Bone marrow (tissue), 2 donors: ENCODE measurements around the gene THBS3.

Experiments used
- DNase-seq, 2 donors: peaks; one replicate each; lab custom pipeline; 2025; lab: John Stamatoyannopoulos, UW

Gene THBS3

GRCh38 chr1:155187456-155187891 lies 20.2 kb downstream of the THBS3 start:
- DNase-seq = no peak

- no peak for DNase-seq
These were observed 20.8 kb downstream of the THBS3 start for GRCh38 chr1:155186794-155187455.

- no peak for DNase-seq
These were observed 21.5 kb downstream of the THBS3 start for GRCh38 chr1:155186067-155186793.

- DNase-seq = no peak
These were observed 22.0 kb downstream of the THBS3 start for GRCh38 chr1:155185783-155186066.

GRCh38 chr1:155184835-155185782 lies 22.6 kb downstream of the THBS3 start:
- DNase-seq = peak in 1 of 2 donors; percentile 40

- no peak for DNase-seq
These were observed 23.3 kb downstream of the THBS3 start for GRCh38 chr1:155184351-155184811.

- DNase-seq = no peak
These were observed 23.9 kb downstream of the THBS3 start for GRCh38 chr1:155183775-155184221.

- no peak for DNase-seq
These were observed 25.6 kb downstream of the THBS3 start for GRCh38 chr1:155182052-155182550.

GRCh38 chr1:155181371-155182051 lies 26.2 kb downstream of the THBS3 start:
- DNase-seq = no peak

GRCh38 chr1:155179112-155180031 lies 28.3 kb downstream of the THBS3 start:
- no peak for DNase-seq

- peak in 1 of 2 donors; percentile 25 for DNase-seq
These were observed 29.1 kb downstream of the THBS3 start for GRCh38 chr1:155178441-155179111.

GRCh38 chr1:155177918-155178281 lies 29.8 kb downstream of the THBS3 start:
- DNase-seq = no peak

- DNase-seq = no peak
These were observed 30.3 kb downstream of the THBS3 start for GRCh38 chr1:155177192-155177917.

GRCh38 chr1:155176544-155177071 lies 31.1 kb downstream of the THBS3 start:
- peak; percentile 44 to 50 for DNase-seq

- DNase-seq = no peak
These were observed 31.7 kb downstream of the THBS3 start for GRCh38 chr1:155175927-155176371.

GRCh38 chr1:155175281-155175926 lies 32.3 kb downstream of the THBS3 start:
- no peak for DNase-seq

GRCh38 chr1:155174324-155175280 lies 33.1 kb downstream of the THBS3 start:
- no peak for DNase-seq
